Measurements from ENCODE around the gene OTOGL. TPM values are rescaled to one million over a fixed set of nuclear protein-coding genes. Genes with fewer than 3 reads are reported as not detected.
"Not testable (repeated sequence)": the region's sequence is repeated elsewhere in the genome, so short reads cannot be mapped to it uniquely, and the experiment has no call there.

OTOGL gene
- total and polyA plus RNA-seq, 4 donors = 0.09 to 0.71 (median 0.21) TPM

DNA sequence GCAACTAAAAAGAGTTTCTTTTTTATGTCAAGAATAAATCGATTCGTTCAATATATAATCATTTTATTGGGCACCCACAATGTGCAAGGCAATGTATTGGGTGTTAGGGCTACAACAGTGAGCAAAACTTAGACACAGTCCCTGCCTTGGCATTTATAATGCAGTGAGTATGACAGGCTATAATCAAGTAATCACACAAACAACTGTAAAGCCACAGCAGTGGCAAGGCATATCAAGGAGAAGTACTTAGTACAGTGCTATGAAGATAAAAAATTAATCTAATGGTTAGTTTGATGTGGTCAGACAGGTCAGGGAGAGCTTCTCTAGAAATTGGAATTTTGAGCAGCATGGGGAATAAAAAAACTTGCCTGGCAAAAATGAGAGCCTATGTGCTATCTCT, 39.5 kb upstream of the OTOGL start:
- WGBS, 2 donors = 63 to 65% methylated on average over 2 of the region's 2 CpGs
- DNase-seq = no peak
- Histone ChIP-seq H3K27ac (ENCODE audit: low read depth in 1 of 2, low read length in 1 of 2) (no peak overlapping the region), H3K9ac (ENCODE audit: insufficient read depth in 1 of 2, low read length in 2 of 2) (no peak overlapping the region), H3K4me3 (no peak overlapping the region), H3K4me1 (ENCODE audit: control insufficient read depth in 5 of 5, insufficient read depth in 5 of 5, low read length in 5 of 5) (peaks cover 0 to 23% (median 3%) of the 10 kb centered on the region in 5 donors), H3K9me3 (ENCODE audit: control insufficient read depth in 4 of 4, insufficient read depth in 3 of 4, low read length in 3 of 4) (no peaks in the 10 kb centered on the region), H3K27me3 (ENCODE audit: control insufficient read depth in 3 of 3, insufficient read depth in 3 of 3, low read length in 2 of 3) (no peaks in the 10 kb centered on the region), H3K36me3 (ENCODE audit: control insufficient read depth in 4 of 4, insufficient read depth in 4 of 4, low read length in 4 of 4) (no peaks in the 10 kb centered on the region)
- no peak for TF ChIP-seq CTCF (IDR thresholded peaks at IDR 0.05; ENCODE audit: control extremely low read depth, extremely low read depth)
- ATAC-seq (ENCODE audit: insufficient read depth, low FRiP score) = no peak

GRCh38 chr12:80064269-80064668, 35.1 kb upstream of the OTOGL start:
- H3K4me3 ChIP-seq = no peak overlapping the region
- no peak for TF ChIP-seq CTCF (IDR thresholded peaks at IDR 0.05; ENCODE audit: control extremely low read depth, extremely low read depth)
- DNase-seq = no peak
- H3K4me1 ChIP-seq (ENCODE audit: control insufficient read depth in 5 of 5, insufficient read depth in 5 of 5, low read length in 5 of 5) = peaks cover 0 to 8% (median 0%) of the 10 kb centered on the region in 5 donors
- no peaks in the 10 kb centered on the region for H3K27me3 ChIP-seq (ENCODE audit: control insufficient read depth in 3 of 3, insufficient read depth in 3 of 3, low read length in 2 of 3)
- no peak for ATAC-seq (ENCODE audit: insufficient read depth, low FRiP score)
- no peaks in the 10 kb centered on the region for H3K36me3 ChIP-seq (ENCODE audit: control insufficient read depth in 4 of 4, insufficient read depth in 4 of 4, low read length in 4 of 4)
- no peaks in the 10 kb centered on the region for H3K9me3 ChIP-seq (ENCODE audit: control insufficient read depth in 4 of 4, insufficient read depth in 3 of 4, low read length in 3 of 4)
- WGBS, 2 donors = 89 to 94% methylated on average over 3 of the region's 3 CpGs
- H3K27ac ChIP-seq (ENCODE audit: low read depth in 1 of 2, low read length in 1 of 2) = no peak overlapping the region
- H3K9ac ChIP-seq (ENCODE audit: insufficient read depth in 1 of 2, low read length in 2 of 2) = no peak overlapping the region

DNA sequence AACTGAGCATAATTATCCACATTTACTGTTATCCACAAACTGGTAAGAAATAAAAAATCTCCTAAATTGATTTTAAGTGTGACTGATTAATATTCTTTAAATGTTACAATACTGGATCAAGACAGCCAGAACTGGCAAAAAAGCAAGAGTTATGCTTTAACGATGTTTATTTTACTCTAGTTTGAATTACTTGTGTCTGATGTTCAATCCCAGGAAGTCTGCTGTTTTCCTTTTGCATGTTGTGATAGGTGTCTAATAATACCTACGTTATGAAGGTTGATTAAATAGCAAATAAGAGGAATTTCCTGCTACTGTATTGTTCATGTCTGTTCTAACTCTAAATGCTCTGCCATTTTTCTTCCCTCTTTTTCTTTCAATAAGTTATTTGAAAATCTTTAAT, 34.4 kb upstream of the OTOGL start:
- Histone ChIP-seq H3K4me1 (ENCODE audit: control insufficient read depth in 5 of 5, insufficient read depth in 5 of 5, low read length in 5 of 5) (peaks cover 0 to 1% (median 0%) of the 10 kb centered on the region in 5 donors), H3K27ac (ENCODE audit: low read depth in 1 of 2, low read length in 1 of 2) (no peak overlapping the region), H3K36me3 (ENCODE audit: control insufficient read depth in 4 of 4, insufficient read depth in 4 of 4, low read length in 4 of 4) (no peaks in the 10 kb centered on the region), H3K27me3 (ENCODE audit: control insufficient read depth in 3 of 3, insufficient read depth in 3 of 3, low read length in 2 of 3) (no peaks in the 10 kb centered on the region), H3K4me3 (no peak overlapping the region), H3K9me3 (ENCODE audit: control insufficient read depth in 4 of 4, insufficient read depth in 3 of 4, low read length in 3 of 4) (no peaks in the 10 kb centered on the region), H3K9ac (ENCODE audit: insufficient read depth in 1 of 2, low read length in 2 of 2) (no peak overlapping the region)
- no peak for TF ChIP-seq CTCF (IDR thresholded peaks at IDR 0.05; ENCODE audit: control extremely low read depth, extremely low read depth)
- WGBS, 2 donors = 61 to 69% methylated on average over 2 of the region's 2 CpGs
- DNase-seq (no peak), ATAC-seq (ENCODE audit: insufficient read depth, low FRiP score) (no peak)

DNA sequence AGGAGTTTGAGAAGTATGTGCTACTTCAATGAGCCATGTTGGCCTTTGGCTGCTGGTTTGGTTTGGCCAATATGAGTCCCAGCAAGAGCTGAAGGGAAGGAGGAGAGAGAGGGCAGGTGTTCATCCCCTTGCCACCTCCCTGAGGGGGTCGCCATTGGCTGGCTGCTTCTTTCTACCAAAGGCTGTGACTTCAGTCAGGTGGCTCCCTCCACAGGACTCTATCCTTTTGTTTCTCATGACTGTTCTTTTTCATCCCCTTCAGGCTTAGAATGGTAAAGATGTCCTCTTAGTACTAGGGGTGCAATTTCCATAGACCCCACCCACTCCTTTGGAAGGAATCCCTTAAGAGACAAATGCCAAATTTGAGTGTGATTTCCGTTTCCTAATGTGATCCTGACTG, 31.2 kb upstream of the OTOGL start:
- no peak overlapping the region for H3K27ac ChIP-seq (ENCODE audit: low read depth in 1 of 2, low read length in 1 of 2)
- no peaks in the 10 kb centered on the region for H3K27me3 ChIP-seq (ENCODE audit: control insufficient read depth in 3 of 3, insufficient read depth in 3 of 3, low read length in 2 of 3)
- 58 to 76% methylated on average over 2 of the region's 2 CpGs for WGBS, 2 donors
- DNase-seq = no peak
- no peak for ATAC-seq (ENCODE audit: insufficient read depth, low FRiP score)
- H3K4me1 ChIP-seq (ENCODE audit: control insufficient read depth in 5 of 5, insufficient read depth in 5 of 5, low read length in 5 of 5) = no peaks in the 10 kb centered on the region
- no peak overlapping the region for H3K4me3 ChIP-seq
- TF ChIP-seq CTCF (IDR thresholded peaks at IDR 0.05; ENCODE audit: control extremely low read depth, extremely low read depth) = no peak
- H3K9me3 ChIP-seq (ENCODE audit: control insufficient read depth in 4 of 4, insufficient read depth in 3 of 4, low read length in 3 of 4) = no peaks in the 10 kb centered on the region
- no peaks in the 10 kb centered on the region for H3K36me3 ChIP-seq (ENCODE audit: control insufficient read depth in 4 of 4, insufficient read depth in 4 of 4, low read length in 4 of 4)
- no peak overlapping the region for H3K9ac ChIP-seq (ENCODE audit: insufficient read depth in 1 of 2, low read length in 2 of 2)

- not testable (repeated sequence) for H3K4me1 ChIP-seq (ENCODE audit: control insufficient read depth in 5 of 5, insufficient read depth in 5 of 5, low read length in 5 of 5); H3K27ac ChIP-seq (ENCODE audit: low read depth in 1 of 2, low read length in 1 of 2); H3K27me3 ChIP-seq (ENCODE audit: control insufficient read depth in 3 of 3, insufficient read depth in 3 of 3, low read length in 2 of 3); H3K4me3 ChIP-seq; H3K36me3 ChIP-seq (ENCODE audit: control insufficient read depth in 4 of 4, insufficient read depth in 4 of 4, low read length in 4 of 4); H3K9ac ChIP-seq (ENCODE audit: insufficient read depth in 1 of 2, low read length in 2 of 2); ATAC-seq (ENCODE audit: insufficient read depth, low FRiP score); H3K9me3 ChIP-seq (ENCODE audit: control insufficient read depth in 4 of 4, insufficient read depth in 3 of 4, low read length in 3 of 4)
- DNase-seq = peak in 1 of 3 donors; percentile 25
- WGBS, 2 donors = 33 to 34% methylated on average over 9 of the region's 9 CpGs
Measured at GRCh38 chr12:80083892-80084614, 15.3 kb upstream of the OTOGL start.
